Caki2 (cell line): ENCODE data around the gene TTC12. TPM values are rescaled to one million over a fixed set of nuclear protein-coding genes. Genes with fewer than 3 reads are reported as not detected.

Experiments
- DNase-seq: peaks from one replicate; pipeline ENCODE4 v3.0.0-alpha.2; 2015; ENCODE audit warnings: low read depth
- in situ Hi-C: cut with HindIII; loops from 2 replicates; pipeline ENCODE4 v1.10.0; 2016; ENCODE audit warnings: low sequenced_read_pairs, low pct_unique_long_range_greater_than_20kb, mixed read lengths
- total RNA-seq: library from RNA; depleted of rRNA; stranded (reverse); fragments of >200 nt; shearing (Covaris generic); gene quantifications from 2 replicates; pipeline ENCODE4 v1.2.3, GENCODE V29; 2014; ENCODE audit warnings: low replicate concordance; rRNA removed

The TTC12 gene, protein sequence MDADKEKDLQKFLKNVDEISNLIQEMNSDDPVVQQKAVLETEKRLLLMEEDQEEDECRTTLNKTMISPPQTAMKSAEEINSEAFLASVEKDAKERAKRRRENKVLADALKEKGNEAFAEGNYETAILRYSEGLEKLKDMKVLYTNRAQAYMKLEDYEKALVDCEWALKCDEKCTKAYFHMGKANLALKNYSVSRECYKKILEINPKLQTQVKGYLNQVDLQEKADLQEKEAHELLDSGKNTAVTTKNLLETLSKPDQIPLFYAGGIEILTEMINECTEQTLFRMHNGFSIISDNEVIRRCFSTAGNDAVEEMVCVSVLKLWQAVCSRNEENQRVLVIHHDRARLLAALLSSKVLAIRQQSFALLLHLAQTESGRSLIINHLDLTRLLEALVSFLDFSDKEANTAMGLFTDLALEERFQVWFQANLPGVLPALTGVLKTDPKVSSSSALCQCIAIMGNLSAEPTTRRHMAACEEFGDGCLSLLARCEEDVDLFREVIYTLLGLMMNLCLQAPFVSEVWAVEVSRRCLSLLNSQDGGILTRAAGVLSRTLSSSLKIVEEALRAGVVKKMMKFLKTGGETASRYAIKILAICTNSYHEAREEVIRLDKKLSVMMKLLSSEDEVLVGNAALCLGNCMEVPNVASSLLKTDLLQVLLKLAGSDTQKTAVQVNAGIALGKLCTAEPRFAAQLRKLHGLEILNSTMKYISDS
- total RNA-seq = 7.8 and 16.5 TPM in 2 replicates

DNA sequence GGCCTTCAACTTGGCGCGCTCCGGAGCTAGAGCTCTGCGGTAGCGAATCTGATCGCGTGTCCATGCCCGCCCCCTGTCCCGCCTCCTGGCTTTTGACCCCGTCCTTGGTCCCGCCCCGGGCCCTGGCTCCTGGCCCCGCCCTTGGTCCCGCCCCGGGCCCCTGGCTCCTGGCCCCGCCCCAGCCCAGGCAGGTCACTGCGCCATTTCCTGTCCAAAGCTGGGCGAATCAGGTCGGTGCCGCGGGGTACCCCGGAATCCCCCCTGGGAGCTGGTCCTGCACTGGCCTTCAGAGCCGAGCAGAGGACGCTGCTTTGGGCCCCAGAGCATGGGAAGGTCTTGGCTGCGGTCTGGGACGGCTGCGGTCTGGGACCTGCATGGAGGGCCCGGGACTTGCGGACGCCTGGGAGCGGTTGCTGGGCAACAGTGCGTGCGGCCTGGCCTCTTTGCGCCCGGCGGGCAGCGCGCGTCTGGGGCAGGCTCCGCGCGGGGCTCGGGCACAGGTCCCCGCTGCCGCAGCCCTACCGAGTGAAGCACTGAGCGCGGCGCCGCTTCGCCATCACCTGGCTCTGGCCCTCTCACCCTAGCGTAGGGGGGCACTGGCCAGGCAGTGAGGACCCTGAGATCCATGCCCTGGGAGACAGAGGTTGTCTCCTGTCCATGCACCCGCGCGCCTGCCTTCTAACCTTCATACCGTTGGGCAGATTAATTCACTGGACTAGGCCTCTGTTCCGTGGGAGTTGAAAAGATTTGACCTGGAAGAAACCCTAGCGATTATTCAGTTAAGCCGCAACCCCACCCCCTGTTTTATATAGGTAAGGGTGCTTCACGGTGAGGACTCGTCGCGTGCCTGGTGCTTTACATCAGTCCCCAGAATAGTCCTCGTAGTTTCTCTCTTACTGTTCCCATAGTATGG is at the start of gene TTC12:
TSS of gene TTC12 (plus strand) at position 195 of the 913 bp plus-strand sequence. CDS start 1,675 bp downstream, outside the sequence.
- in situ Hi-C loops = no loop called here

DNA sequence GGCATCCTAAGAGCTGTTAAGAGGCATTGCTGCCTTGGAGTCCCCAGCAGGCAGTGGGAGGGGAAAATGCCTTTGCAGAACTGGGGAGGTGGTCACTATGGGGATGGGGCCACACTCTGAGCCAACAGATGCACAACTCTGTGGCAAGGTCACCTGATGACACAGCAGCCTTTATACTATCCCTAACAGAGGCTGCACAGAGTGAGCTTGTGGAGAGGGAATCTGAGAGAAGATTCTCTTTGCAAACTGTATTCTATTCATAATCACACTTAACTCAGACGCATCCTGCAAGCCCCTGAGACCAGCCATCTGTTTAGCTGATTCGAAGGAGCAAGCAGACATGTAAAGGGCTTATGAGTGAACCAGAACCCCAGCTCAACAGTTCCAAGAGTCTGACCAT is 49.0 kb upstream of the TTC12 start:
- in situ Hi-C loops = no loop called here
- DNase-seq = no peak

More for the DNA sequence above, at the start of gene TTC12:
- peak; percentile 82 for DNase-seq

DNA sequence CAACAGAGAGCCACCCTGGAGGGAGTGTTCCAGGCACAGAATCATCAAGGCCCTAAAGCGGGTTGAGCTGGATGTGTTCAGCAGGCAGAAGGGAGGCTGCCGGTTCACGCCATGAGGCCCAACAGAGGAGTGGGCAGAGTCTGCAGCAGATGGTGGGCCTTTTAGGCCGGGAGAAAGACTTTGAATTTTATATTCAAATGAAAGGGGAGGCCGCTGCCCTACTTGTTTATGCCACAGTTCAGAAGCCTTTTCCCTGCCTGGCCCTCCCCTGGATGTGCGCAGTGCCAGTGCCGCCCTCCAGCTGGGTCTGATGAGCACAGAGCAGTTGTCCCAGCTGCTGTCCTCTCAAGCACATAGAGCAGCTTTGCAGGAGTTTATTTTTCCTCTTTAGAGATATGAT is 46.9 kb upstream of the TTC12 start:
- in situ Hi-C loops = no loop called here
- no peak for DNase-seq

DNA sequence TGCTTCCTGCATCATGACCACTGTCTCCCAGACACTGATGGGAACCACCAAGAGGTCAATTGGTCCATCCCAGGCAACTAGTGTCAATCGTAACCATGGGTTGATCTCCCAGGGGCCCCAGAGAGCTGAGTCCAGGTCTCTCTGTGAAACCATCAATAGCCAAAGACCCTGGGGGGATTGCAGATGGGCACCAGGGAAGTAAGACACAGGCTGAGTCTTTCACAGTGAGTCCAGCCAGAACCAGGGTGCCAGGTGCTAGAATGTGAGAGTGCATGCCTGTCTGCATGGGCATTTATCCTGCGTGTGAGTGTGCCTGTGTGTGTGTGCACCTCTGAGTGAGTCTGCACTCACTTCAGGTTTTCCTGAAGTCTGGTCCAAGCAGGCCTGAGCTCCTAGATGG is 45.3 kb upstream of the TTC12 start:
- in situ Hi-C loops = no loop called here
- DNase-seq = no peak

DNA sequence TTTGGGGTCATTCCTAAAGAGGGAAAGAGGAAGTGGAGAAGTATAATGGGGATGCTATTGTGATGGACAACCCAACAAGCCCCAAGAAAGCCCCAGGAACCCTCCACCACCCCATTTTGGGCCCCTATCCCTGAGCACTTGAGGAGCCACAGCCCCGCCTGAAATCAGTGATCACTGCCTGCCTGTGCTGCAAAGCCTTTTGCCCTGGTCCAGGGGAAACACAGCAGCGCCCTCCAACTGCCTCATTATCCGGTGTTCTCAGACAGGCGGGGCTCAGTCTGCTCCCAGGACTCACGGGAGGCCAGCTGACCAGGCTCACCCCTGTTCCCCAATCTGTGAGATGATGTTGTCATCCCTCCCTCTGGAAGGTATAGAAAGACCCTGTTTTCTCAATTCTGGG is 44.7 kb upstream of the TTC12 start:
- DNase-seq = no peak
- in situ Hi-C loops = no loop called here

DNA sequence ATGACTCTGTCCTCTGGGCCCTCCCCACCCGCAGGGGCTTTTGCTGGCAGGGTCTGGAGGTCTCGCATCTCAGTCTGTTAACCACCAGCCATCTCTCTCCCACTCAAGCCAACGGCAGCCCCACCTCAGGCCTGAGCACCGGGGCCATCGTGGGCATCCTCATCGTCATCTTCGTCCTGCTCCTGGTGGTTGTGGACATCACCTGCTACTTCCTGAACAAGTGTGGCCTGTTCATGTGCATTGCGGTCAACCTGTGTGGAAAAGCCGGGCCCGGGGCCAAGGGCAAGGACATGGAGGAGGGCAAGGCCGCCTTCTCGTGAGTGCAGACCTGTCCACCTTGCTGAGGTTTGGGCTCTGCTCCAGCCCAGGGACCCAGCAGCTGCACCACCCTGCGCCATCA is 44.3 kb upstream of the TTC12 start:
- no peak for DNase-seq
- in situ Hi-C loops = no loop called here

DNA sequence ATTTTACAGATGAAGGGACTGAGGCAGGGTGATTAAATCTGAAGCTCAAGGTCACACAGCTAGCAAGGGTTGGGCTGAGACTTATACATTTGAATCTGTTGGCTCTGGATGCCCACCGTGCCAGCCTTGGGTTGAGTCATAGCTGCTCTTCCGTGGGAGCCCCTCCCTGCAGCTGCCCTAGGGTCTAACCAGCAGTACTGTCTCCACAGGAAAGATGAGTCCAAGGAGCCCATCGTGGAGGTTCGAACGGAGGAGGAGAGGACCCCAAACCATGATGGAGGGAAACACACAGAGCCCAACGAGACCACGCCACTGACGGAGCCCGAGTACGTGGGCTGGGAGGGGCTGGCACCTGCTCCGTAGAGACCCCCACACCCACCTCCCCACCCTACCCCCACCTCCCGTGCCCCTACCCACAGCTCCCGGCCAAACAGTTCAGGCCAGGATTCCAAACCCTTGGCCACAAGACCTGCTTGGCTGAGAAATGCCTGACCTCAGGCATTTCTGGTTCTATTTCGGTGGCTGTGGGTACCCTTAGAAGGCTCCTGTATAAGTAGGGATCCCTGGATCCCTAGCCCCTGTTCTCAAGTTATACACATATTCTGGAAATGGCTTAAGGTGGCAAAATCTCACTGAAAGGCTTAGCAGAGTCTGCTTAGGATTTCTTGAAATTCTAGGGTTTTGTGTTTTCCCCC is 42.7 kb upstream of the TTC12 start:
- in situ Hi-C loops = no loop called here
- no peak for DNase-seq

DNA sequence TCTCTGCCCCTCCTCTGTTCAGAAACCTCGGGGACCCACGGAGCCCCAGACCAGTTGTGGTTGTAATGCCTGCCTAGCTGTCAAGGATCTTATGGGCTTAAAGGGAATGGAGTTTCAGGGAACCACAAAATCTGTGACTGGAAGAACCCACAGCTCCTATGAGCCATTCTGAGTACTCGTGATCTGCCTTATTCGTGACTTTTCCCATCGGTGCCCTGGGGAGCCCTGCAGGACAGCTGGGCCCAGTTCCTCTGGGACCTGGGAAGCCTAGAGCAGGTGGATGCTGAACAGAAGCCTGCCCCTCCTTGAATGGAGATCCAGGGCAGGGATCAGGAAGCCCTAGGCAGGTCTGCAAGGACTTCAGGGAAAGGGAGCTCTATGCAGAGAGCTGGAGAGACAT is 42.1 kb upstream of the TTC12 start:
- no peak for DNase-seq
- in situ Hi-C loops = no loop called here

DNA sequence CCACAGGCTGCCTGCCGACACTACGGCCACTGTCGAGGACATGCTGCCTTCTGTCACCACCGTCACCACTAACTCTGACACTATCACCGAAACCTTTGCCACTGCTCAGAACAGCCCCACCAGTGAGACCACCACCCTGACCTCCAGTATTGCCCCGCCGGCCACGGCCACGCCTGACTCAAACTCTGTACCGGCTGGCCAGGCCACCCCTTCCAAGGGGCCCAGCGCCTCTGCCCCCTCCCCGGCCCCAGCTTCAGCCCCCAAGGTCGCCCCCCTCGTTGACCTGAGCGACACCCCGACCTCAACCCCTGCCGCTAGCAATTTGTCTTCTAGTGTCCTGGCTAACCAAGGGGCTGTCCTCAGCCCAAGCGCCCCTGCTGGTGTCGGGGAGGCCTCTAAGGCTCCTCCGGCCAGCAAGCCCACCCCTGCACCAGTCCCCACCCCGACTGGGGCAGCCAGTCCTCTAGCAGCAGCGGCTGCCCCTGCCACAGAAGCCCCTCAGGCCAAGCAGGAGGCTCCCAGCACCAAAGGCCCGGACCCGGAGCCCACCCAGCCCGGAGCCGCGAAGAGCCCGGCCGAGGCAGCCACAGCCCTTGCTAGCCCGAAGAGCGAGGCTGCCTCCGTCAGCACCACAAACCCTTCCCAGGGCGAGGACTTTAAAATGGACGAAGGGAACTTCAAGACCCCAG is 41.3 kb upstream of the TTC12 start:
- no peak for DNase-seq
- in situ Hi-C loops = no loop called here

DNA sequence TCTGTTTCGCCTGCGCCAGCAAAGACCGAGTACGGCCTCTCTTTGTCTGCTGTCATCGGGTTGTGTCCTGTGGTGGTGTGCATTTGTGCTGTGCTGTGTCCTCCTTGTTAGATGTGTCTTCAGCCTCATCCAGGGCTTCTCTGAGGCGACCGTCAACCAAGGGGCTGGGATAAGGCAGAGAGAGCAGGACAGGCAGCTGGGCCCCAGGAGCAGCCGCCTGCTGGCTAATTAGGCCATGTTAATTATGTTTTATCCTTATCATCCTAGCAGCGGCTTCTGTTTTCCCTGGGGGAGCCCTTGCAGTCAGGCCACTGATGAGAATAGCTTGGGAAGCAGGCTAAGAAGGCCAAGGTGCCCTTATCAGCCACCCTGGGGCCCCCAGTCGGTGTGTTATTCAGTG is 40.7 kb upstream of the TTC12 start:
- DNase-seq = no peak
- in situ Hi-C loops = no loop called here

DNA sequence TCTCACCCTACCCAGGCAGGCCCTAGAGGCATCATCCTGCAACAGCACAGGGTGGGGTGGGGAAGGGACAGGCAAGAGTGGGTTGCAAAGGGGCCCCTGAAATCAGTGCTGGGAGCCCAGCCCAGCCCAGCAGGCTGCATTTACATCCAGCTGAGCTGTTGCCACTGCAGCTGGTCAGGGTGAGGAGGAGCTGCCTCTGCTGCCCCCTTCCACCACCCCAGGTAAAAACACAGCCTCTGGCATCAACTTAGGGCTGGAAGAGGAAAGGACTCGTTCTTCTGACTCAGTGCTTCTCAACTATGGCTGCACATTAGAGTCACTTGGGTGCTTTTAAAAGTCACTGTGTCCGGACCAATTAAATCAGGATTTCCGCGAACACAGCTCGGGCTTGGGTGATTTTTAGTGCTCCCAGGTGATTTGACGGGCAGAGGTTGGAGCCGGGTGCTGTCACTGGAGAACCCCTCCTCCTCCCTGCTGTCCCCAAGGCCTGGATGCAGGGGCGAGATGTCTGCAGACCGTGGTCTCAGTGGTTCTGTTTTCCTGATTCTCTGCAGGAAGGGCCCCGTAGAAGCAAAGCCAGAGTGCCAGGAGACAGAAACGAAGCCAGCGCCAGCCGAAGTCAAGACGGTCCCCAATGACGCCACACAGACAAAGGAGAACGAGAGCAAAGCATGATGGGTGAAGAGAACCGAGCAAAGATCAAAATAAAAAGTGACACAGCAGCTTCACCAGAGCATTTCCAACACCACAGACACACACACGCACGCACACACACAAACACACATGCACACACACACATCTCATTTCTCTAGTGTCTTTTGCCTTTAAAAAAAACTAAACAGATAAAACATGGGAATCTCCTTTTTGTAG is 39.4 kb upstream of the TTC12 start:
- in situ Hi-C loops = no loop called here
- peak; percentile 4 for DNase-seq

DNA sequence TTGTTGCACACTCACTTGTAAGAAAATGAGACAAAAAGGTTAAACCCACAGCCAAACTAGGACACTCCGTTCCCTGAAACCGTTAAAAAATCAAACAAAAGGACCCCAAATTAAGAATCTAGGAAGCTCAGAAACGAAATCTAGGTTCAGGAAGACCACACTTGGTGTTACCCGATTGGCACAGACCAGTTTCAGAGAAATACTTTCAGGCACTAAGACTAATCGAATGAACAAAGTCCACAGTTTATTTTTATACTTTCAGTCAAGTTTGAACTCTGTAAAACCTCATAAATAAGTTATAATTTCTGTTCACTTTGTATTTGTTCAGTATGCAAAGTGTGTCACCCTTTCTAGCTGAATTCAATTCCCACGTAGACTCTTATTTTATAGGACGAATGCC is 38.8 kb upstream of the TTC12 start:
- in situ Hi-C loops = no loop called here
- DNase-seq = no peak

DNA sequence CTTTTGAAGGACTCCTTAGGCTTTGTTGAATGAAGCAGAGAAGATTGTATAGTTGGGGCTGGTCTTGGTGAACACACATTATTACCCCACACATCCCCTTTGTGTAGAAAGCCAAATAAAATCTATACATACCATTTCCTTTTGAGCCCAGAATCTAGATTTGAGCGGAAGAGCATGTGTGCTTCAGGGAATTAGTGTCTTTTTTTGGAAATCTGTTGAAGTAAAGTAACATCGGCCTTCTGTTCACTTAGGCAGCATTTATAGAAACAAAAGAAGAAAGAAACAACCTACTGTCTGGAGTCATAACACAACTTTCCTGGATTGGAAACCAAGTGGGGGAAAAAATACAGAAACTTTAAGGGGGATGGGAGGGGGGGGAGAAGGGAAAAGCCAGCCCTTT is 37.9 kb upstream of the TTC12 start:
- in situ Hi-C loops = no loop called here
- DNase-seq = no peak

DNA sequence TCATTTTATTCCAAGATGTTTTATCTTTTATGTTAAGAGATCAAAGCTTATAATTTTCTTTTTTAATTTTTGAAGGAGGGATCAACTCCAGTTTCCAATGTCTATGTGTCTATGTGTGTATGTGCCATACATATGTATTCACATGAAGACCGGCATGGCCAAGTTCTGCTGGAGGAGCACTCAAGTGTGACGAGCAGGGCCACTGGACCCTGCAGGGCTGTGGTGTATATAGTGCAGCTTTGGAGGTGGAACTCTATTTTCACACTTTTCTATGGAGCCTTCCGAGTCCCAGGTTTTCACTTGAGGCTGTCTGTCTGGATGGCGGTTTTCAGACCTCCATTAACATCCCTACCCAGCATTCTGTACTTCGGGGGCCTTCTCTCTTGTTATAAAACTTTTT is 36.5 kb upstream of the TTC12 start:
- in situ Hi-C loops = no loop called here
- DNase-seq = no peak

DNA sequence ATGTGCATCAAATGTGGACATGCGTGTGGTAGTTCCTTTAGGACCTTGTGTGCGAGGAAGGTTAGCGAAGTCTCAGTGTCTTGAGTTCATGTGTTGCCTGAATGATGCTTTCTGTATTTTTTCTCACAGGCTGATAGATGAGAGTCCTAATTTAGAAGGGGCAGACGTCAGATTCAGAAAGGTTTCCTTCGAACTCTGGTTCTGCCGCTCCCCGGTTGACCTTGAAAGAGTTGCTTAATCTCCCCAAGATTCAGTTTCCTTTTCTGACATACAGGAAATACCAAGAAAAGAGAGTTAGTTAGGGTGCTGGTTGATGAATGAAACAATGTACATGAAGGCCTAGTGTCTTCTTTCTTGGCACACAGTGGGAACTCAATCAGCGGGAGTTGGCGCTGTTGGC is 35.9 kb upstream of the TTC12 start:
- DNase-seq = no peak
- in situ Hi-C loops = no loop called here

DNA sequence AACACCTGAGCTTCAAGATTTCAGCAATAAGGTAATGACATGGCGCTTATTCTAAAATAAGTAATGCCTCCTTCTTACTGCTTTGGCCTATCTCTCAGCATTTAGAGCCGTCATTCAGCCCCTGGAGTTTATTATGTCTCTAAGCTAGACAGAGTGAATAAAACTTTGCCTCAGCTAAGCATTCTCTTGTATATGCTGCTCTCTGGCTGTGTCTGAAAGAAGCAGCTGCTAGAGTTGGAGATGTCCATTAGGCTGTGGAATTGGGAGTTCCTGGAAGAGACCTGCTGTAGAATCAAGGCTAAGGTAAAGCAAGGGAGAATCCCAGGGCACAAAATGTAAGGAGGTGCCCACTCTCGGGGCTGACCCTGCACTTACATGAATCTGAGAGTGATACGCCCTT is 35.5 kb upstream of the TTC12 start:
- in situ Hi-C loops = no loop called here

DNA sequence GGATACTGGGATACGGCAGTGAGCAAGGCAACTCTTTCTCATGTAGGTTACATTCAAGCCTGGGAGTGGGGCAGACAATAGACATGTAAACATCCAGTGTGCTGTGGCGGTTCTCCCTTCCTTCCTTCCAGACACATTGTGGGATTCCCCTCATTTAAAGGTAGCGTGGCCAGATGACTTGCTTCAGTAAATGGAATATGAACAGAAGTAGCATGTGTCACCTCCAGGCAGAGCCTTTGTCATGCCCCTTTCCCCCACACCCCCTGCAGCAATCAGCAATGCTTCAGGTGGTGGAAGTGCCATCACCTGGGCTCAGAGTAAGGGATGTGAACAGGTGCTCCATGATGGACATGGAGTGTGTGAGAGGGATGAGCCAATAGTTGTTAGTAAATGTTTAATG is 34.8 kb upstream of the TTC12 start:
- in situ Hi-C loops = no loop called here
- no peak for DNase-seq

More for the DNA sequence above, 35.5 kb upstream of the TTC12 start:
- no peak for DNase-seq
